ENCODE measurements around the gene NCAPG. TPM values are rescaled to one million over a fixed set of nuclear protein-coding genes. Genes with fewer than 3 reads are reported as not detected.
"Not testable (repeated sequence)": the region's sequence is repeated elsewhere in the genome, so short reads cannot be mapped to it uniquely, and the experiment has no call there.

The NCAPG gene
- total and polyA plus RNA-seq, 2 experiments from 2014 or later, result 5.4 to 25.1 TPM

DNA sequence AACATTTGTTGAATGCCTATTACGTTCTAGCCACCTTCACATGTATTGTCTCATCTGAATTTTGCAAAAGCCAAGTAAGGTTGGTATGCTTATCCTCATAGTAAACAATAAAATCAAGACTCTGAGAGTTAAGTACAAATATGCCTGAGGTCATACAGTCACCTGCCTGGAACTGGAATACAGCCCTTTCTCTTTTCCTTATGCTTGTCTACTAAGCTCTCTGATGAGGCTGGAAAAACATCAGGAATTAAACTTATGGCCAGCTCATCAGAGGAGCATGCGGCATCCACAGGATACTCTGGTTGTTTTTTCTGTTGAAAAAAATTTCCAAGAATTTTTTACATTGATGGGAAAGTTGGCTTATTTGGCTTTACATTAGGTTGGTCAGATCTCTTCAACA is 35.5 kb downstream of the NCAPG start:
- no peak overlapping the region for H3K4me3 ChIP-seq
- H3K27me3 ChIP-seq, result no peaks in the 10 kb centered on the region
- peaks cover 5% of the 10 kb centered on the region for H3K36me3 ChIP-seq
- H3K27ac ChIP-seq, result no peak overlapping the region
- DNase-seq (ENCODE audit: low read depth in 1 of 2, low spot score in 1 of 2), result no peak
- no peaks in the 10 kb centered on the region for H3K4me1 ChIP-seq (ENCODE audit: low read depth)
- TF ChIP-seq CTCF (IDR thresholded peaks at IDR 0.05; ENCODE audit: low read depth, low read length), result no peak
- H3K9me3 ChIP-seq (ENCODE audit: low read depth), result no peaks in the 10 kb centered on the region

- not testable (repeated sequence) for H3K4me1 ChIP-seq (ENCODE audit: low read depth); H3K9me3 ChIP-seq (ENCODE audit: low read depth); H3K27ac ChIP-seq; DNase-seq (ENCODE audit: low read depth in 1 of 2, low spot score in 1 of 2); H3K27me3 ChIP-seq; H3K4me3 ChIP-seq; H3K36me3 ChIP-seq
Measured at GRCh38 chr4:17850295-17850694, 39.5 kb downstream of the NCAPG start.

DNA sequence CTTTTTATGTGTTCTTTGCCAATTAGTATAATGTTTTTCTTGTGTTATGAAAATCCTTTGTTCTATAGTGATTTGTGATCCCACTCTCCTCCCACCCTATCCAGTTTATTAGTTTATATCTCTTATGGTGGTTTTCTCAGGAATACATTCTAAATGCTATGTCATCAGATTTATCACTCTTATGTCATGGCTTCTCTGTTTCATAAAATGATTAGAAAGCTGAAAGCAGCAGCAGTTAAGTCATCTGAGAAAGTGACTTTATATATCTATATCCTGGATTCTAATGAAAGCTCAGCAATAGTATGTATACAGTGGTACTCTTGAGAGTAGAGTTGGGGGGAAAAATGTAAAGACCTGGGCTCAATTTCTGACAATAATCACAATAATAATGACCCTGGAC is 41.2 kb downstream of the NCAPG start:
- H3K27ac ChIP-seq, result no peak overlapping the region
- DNase-seq (ENCODE audit: low read depth in 1 of 2, low spot score in 1 of 2), result no peak
- H3K27me3 ChIP-seq, result no peaks in the 10 kb centered on the region
- H3K36me3 ChIP-seq, result no peaks in the 10 kb centered on the region
- no peak for TF ChIP-seq CTCF (IDR thresholded peaks at IDR 0.05; ENCODE audit: low read depth, low read length)
- no peak overlapping the region for H3K4me3 ChIP-seq
- H3K4me1 ChIP-seq (ENCODE audit: low read depth), result no peaks in the 10 kb centered on the region
- H3K9me3 ChIP-seq (ENCODE audit: low read depth), result no peaks in the 10 kb centered on the region

- H3K27me3 ChIP-seq, result no peaks in the 10 kb centered on the region
- DNase-seq (ENCODE audit: low read depth in 1 of 2, low spot score in 1 of 2), result no peak
- H3K36me3 ChIP-seq, result no peaks in the 10 kb centered on the region
- no peak overlapping the region for H3K27ac ChIP-seq
- no peak for TF ChIP-seq CTCF (IDR thresholded peaks at IDR 0.05; ENCODE audit: low read depth, low read length)
- no peaks in the 10 kb centered on the region for H3K9me3 ChIP-seq (ENCODE audit: low read depth)
- H3K4me3 ChIP-seq, result no peak overlapping the region
- no peaks in the 10 kb centered on the region for H3K4me1 ChIP-seq (ENCODE audit: low read depth)
Measured at GRCh38 chr4:17854036-17854435, 43.3 kb downstream of the NCAPG start.

- DNase-seq (ENCODE audit: low read depth in 1 of 2, low spot score in 1 of 2), result no peak
- no peaks in the 10 kb centered on the region for H3K36me3 ChIP-seq
- no peaks in the 10 kb centered on the region for H3K9me3 ChIP-seq (ENCODE audit: low read depth)
- no peak overlapping the region for H3K4me3 ChIP-seq
- no peak for TF ChIP-seq CTCF (IDR thresholded peaks at IDR 0.05; ENCODE audit: low read depth, low read length)
- no peak overlapping the region for H3K27ac ChIP-seq
- no peaks in the 10 kb centered on the region for H3K27me3 ChIP-seq
- H3K4me1 ChIP-seq (ENCODE audit: low read depth), result no peaks in the 10 kb centered on the region
Measured at GRCh38 chr4:17859793-17860406, 49.1 kb downstream of the NCAPG start.

DNA sequence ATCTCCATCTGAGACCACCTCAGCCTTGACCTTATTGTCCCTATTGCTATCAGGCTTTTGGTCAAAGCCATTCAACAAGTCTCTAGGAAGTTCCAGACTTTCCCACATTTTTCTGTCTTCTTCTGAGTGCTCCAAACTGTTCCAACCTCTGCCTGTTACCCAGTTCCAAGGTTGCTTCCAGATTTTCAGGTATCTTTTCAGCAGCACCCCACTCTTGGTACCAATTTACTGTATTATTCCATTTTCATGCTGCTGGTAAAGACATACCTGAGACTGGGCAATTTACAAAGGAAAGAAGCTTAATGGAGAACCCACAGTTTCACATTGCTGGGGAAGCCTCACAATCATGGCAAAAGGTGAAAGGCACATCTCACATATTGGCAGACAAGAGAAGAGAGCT is 51.1 kb downstream of the NCAPG start:
- not testable (repeated sequence) for H3K4me3 ChIP-seq; H3K27me3 ChIP-seq; DNase-seq (ENCODE audit: low read depth in 1 of 2, low spot score in 1 of 2); H3K27ac ChIP-seq; H3K9me3 ChIP-seq (ENCODE audit: low read depth); H3K36me3 ChIP-seq; H3K4me1 ChIP-seq (ENCODE audit: low read depth)
